ENCODE measurements around the gene RPL14.

RPL14 gene

DNA sequence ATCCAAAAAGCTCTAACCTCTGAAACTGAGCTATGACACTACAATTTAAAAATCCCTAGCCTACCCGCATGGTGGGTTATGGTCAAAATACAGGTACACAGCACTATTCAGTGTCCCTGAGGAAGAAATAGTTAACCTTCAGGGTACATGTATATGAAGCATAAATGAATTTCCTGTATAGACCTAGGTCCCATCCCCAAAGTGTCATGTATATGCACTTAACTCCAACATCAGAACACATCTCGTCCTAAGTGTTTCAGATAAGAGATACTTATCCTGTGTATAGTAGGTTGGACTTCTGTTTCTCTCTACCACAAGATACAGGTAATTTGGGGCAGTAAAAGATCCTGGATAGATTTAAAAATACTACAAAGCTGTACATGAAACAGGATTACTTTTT, 6.4 kb downstream of the RPL14 start:
- DNase-seq: no peak

- DNase-seq: no peak
Measured at GRCh38 chr3:40464339-40465110, 7.4 kb downstream of the RPL14 start.

DNA sequence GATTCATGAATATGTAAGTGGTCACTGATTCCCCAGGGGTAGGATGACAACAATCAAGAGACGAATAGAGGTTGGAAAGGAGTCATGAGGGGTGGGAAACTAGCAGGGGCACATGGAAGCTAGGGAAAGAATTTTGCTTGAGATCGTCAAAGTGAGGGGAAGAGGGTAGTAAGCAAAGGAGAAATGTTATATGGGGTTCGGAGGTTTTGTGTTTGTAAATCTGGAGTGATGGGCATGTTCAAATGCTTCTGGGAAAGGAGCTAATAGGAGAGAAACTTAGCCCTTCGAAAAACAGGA, 7.9 kb downstream of the RPL14 start:
- no peak for DNase-seq

GRCh38 chr3:40465456-40465855, 8.3 kb downstream of the RPL14 start:
- DNase-seq: no peak

DNA sequence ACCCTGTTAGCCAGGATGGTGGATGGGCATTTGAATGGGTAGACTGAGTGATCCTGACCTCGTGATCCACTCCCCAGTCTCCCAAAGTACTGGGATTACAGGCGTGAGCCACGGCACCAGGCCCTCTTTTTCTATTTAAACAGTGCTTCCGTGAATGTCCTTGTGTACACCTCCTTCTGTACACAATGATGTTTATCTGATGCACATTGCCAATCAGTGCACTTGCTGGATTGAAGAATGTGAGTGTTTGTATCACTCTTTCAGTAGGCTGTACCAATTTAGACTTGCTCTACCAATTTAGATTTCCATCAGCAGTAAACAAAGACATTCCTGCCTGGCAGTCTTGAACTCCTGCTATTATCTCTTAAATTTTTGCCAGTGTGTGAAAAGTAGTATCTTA, 10.9 kb downstream of the RPL14 start:
- no peak for DNase-seq

DNA sequence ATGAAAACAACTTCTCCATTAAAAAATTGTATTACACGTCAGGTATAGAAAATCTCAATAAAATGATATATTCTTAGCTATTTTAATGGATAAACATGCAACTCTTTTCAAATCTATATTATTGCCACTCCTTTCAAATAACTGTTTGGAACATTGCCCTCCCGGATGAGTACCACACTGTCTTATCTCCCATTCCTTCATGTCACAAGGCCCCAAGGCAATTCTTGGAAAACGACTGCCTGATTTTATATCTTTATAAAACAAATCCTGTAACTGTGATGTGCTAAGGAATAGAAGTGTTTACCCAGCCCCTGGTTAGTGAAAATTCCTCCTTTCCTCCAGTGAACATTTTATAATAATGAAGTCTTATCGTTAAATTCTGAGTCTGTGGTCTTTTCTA, 13.6 kb downstream of the RPL14 start:
- no peak for DNase-seq

DNA sequence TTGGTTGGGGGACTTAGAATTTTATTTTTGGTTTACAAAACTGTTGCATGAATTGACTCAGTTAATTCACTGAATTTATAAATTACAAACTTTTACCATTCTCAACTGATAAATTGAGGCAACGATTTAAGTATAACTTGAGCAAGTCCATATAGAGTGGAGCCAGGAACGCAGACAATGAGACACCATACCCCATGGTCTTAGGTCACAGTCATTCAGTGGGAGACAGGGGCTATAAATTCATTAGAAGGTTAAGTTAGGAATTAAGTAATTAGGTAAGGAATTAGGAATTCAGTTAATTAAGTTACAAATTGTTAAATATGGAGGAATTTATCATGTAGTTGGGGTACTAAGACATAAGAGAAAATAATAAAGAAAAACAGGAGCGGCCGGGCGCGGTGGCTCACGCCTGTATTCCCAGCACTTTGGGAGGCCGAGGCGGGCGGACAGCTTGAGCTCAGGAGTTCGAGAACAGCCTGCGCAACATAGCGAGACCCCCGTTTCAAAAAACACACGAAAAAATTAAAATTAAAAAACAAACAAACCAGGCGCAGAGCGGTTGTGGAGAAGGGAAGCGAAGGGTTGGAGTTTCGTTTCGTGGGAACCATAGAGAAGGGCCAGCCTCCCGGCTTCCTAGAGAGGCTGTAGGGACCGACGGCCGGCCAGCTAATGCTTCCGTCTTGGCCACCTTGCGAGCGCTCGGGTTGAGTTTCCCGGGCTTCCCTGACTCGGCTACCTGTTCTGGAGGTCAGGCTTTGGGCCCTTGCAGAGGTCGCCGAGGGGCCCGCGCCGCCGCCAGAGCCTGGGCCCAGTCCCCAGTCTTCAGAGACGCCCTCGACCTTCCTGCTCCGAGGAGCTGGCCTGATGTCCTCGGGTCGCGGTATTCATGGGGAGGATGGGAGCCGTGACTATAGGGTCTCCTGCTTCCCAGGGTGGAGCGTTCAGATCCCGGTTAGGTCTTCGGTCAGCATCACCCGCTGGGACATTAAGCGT, 19.6 kb downstream of the RPL14 start, which contains the start of gene ZNF619:
Gene ZNF619, plus strand, starts transcription at position 645 of the 993 bp plus-strand sequence. CDS start 858 bp downstream, outside the sequence.
- DNase-seq: peak; percentile 83

- DNase-seq: no peak
Measured at GRCh38 chr3:40477666-40478065, 20.5 kb downstream of the RPL14 start.

GRCh38 chr3:40487172-40487571, 30.0 kb downstream of the RPL14 start:
- DNase-seq: no peak

DNA sequence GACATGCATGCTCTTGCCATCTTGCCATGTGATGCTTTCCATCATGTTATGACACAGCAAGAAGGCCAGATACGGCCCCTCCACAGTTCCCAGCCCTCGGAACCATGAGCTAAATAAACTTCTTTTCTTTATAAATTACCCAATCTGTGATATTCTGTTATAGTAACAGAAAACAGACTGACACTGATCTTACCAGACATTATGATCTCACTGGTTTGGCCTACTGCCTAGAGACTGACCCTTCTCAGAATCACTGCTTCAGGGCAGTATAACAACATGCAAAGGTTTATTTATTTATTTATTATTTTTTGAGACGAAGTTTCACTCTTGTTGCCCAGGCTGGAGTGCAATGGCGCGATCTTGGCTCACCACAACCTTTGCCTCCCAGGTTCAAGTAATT, 33.8 kb downstream of the RPL14 start:
- no peak for DNase-seq

DNA sequence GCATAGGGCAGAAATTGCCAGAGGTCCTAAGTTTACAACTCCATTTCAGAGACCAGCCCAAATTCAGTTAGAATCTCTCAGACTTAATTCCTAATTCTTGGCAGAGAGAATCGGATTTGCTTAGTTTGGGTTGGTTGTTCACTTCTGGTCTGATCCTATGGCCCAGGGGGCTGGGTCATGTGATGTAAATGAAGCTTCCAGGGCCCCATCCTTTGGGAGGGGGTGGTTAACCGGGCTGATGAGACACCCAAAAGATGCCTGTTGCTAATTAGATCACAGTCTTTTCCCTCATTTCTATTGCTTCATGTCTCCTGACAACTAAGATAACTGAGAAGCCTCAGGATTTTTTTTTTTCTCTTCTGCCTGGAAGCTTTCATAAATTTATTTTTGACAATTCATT, 37.6 kb downstream of the RPL14 start:
- DNase-seq: no peak

- no peak for DNase-seq
Measured at GRCh38 chr3:40497288-40497687, 40.1 kb downstream of the RPL14 start.

GRCh38 chr3:40499952-40500351, 42.8 kb downstream of the RPL14 start:
- no peak for DNase-seq

- DNase-seq: no peak
Measured at GRCh38 chr3:40502034-40502433, 44.9 kb downstream of the RPL14 start.

- no peak for DNase-seq
Measured at GRCh38 chr3:40504636-40505430, 47.7 kb downstream of the RPL14 start.

- peak; percentile 82 for DNase-seq
Measured at GRCh38 chr3:40505599-40506462, 48.7 kb downstream of the RPL14 start, which contains the start of gene ZNF620. Gene ZNF620, plus strand, starts transcription at chr3:40506039. Its CDS starts 314 bp downstream, at chr3:40506353.

- DNase-seq: no peak
Measured at GRCh38 chr3:40511031-40511718, 54.0 kb downstream of the RPL14 start.

DNA sequence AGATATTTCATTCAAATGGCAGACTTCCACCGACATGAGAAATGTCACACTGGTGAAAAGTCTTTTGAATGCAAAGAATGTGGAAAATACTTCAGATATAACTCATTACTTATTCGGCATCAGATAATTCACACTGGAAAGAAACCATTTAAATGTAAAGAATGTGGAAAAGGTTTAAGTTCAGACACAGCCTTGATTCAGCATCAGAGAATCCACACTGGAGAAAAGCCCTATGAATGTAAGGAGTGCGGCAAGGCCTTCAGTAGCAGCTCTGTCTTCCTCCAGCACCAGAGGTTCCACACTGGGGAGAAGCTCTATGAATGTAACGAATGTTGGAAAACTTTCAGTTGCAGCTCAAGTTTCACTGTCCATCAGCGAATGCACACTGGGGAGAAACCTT, 59.1 kb downstream of the RPL14 start:
- DNase-seq: no peak

DNA sequence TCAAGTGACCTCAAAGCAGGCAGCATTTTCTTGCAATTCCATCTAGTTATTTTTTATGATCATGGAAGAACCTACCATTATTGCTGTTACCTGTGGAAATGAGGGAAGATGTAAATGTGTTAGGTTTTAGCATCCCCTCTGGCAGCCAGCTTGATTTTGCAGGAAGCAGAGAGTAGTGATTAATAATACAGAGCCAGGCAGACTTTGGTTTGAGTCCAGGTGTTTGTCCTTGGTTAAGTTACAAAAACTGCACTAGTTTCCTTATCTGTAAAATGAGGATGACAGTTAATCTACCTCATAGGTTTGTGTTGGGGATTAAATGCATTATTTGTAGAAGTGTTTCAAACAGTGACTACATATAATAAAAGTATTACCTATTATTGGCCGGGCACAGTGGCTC, 60.9 kb downstream of the RPL14 start:
- no peak for DNase-seq

Data from activated effector memory CD4-positive, alpha-beta T cell treated with anti-CD3 and anti-CD28 coated beads, Interleukin-2, amount 50 U/mL, for 16 hours (primary cell).